Adrenal gland (tissue), 12 donors: ENCODE measurements around the gene ZNF611. TPM values are rescaled to one million over a fixed set of nuclear protein-coding genes. Genes with fewer than 3 reads are reported as not detected.

ENCODE experiments used
- DNase-seq, 7 donors: peaks; one replicate each; pipeline ENCODE4 v3.0.0-alpha.2; 2019 to 2020
- H3K27ac ChIP-seq, 5 donors: fragments of 200-600 bp; sonication (generic) in 4 of 5; 1 replicate in 3 of 5; 2 replicates in 2 of 5; pipeline versions ENCODE4 v1.5.1 to v1.8.0; 2016 to 2020; ENCODE audit warnings: mild to moderate bottlenecking in 1 of 5
- H3K27me3 ChIP-seq: fragments of 200-600 bp; 2 replicates; pipeline ENCODE4 v1.8.0; 2021
- H3K36me3 ChIP-seq, 2 donors: fragments of 200-600 bp; replicated peaks in 1 of 2; 1 replicate in 1 of 2; 2 replicates in 1 of 2; pipeline versions ENCODE4 v1.5.1 to v1.8.0; 2018 to 2022
- H3K4me1 ChIP-seq, 2 donors: fragments of 200-600 bp; replicated peaks in 1 of 2; 1 replicate in 1 of 2; 2 replicates in 1 of 2; pipeline versions ENCODE4 v1.5.1 to v1.8.0; 2018 to 2021
- H3K4me3 ChIP-seq, 4 donors: fragments of 200-600 bp; sonication (generic) in 3 of 4; one replicate each; pipeline ENCODE4 v1.5.1; 2016 to 2018
- H3K9me3 ChIP-seq, 3 donors: fragments of 200-600 bp; sonication (generic) in 1 of 3; replicated peaks in 1 of 3; 1 replicate in 2 of 3; 2 replicates in 1 of 3; pipeline versions ENCODE4 v1.5.1 to v1.8.0; 2016 to 2021
- CTCF ChIP-seq, 6 experiments: fragments of 450-650 bp in 4 of 6; fragments of 200-600 bp in 2 of 6; sonication (generic) in 1 of 6; IDR thresholded peaks; 1 replicate in 5 of 6; 2 replicates in 1 of 6; pipeline versions ENCODE4 v1.5.1 to v1.8.0; 2016 to 2021; ENCODE audit warnings: antibody characterized with exemption in 6 of 6, mild to moderate bottlenecking in 2 of 6, moderate library complexity in 1 of 6
- POLR2A ChIP-seq, 2 donors: fragments of 450-650 bp; IDR thresholded peaks; one replicate each; pipeline ENCODE4 v1.6.1; 2017; ENCODE audit warnings: antibody characterized with exemption in 2 of 2, mild to moderate bottlenecking in 2 of 2, moderate library complexity in 1 of 2
- WGBS, 4 donors: extraction: QIAGEN DNeasy Blood & Tissue Kit in 2 of 4; methylation state at CpG; one replicate each; pipeline versions ENCODE4 v1.1.5 to v1.1.7; 2013 to 2017; 5-methylcytosine and 5-hydroxymethylcytosine counted together
- intact Hi-C, 2 donors: fragments of 100-400 bp; cut with DNase I; formaldehyde crosslinking; loops; one replicate each; pipeline versions ENCODE4 v1.14.1 to v1.15.0; 2022 to 2023
- polyA plus RNA-seq, 3 donors: library from polyadenylated mRNA; stranded (reverse); fragments of 200-250 nt in 2 of 3; fragments of 350-450 nt in 1 of 3; fragmentation: Illumina TruSeq in 1 of 3; extraction: RNeasy Lipid Tissue Mini Kit (QIAGEN cat#74804) in 1 of 3; gene quantifications; one replicate each; pipeline ENCODE4 v1.2.3, GENCODE V29; 2013 to 2014
- total RNA-seq, 9 donors: library from RNA; depleted of rRNA in 4 of 9; stranded (reverse); fragments of >200 nt in 4 of 9; fragments of 120-200 nt in 1 of 9; fragmentation: NEBNext Ultra II Directional in 1 of 9; extraction: Animal tissue kit (Norgen Biotek cat#: 25700) in 1 of 9; gene quantifications; one replicate each; pipeline versions ENCODE4 v1.1.0 to v1.2.4, GENCODE V29; 2013 to 2023
- donor health status: healthy with polysubstance abuse.
- donor health status: Bipolar disorder and iron deficiency.
- donor health status: DM: yes; HTN: yes; CAD: no.
- donor health status: DM: no; HTN: no; CAD: no.
- donor health status: DM: no; HTN: no; CAD: no.
- donor health status: DM: yes; HTN: yes; CAD: no.

Gene ZNF611
- total and polyA plus RNA-seq, 12 donors: 3.8 to 21.8 (median 11.7) TPM

GRCh38 chr19:52653161-52653560 is 81.7 kb downstream of the ZNF611 start:
- no peaks in the 10 kb centered on the region for H3K9me3 ChIP-seq
- no peaks in the 10 kb centered on the region for H3K4me1 ChIP-seq
- intact Hi-C loops: no loop called here
- no peak for DNase-seq
- no peak overlapping the region for H3K27ac ChIP-seq
- peaks cover 0 to 28% of the 10 kb centered on the region in 2 donors for H3K36me3 ChIP-seq
- TF ChIP-seq CTCF (IDR thresholded peaks at IDR 0.05): no peak
- TF ChIP-seq POLR2A (IDR thresholded peaks at IDR 0.05): no peak
- no peak overlapping the region for H3K4me3 ChIP-seq
- H3K27me3 ChIP-seq: no peaks in the 10 kb centered on the region
- 97 to 99% (median 98%) methylated on average over 4 of the region's 4 CpGs for WGBS, 4 donors

Other genes starting within 250 kb of the ZNF611 start
- 10 to 100 TPM in 7 of 9 donors, 1 to 10 TPM in 2; 7.6 to 28.8 (median 14.6) TPM for gene ZNF808, start 207.4 kb downstream of the ZNF611 start, total RNA-seq
- 1 to 10 TPM; 1.6 to 7.2 (median 6.0) TPM for gene ZNF808, start 207.4 kb downstream of the ZNF611 start, polyA plus RNA-seq
- gene ZNF701, start 164.8 kb downstream of the ZNF611 start, total RNA-seq: 10 to 100 TPM in 6 of 9 donors, 1 to 10 TPM in 3; 4.6 to 21.3 (median 13.0) TPM
- gene ZNF701, start 164.8 kb downstream of the ZNF611 start, polyA plus RNA-seq: 1 to 10 TPM; 4.0 to 10.0 (median 7.5) TPM
- 100 to 1,000 TPM in 2 of 9 donors, 10 to 100 TPM in 7; 23.4 to 185 (median 47.4) TPM for gene ZNF83, start 96.7 kb downstream of the ZNF611 start, total RNA-seq
- 100 to 1,000 TPM in 2 of 3 donors, 10 to 100 TPM in 1; 50.0 to 344 (median 165) TPM for gene ZNF83, start 96.7 kb downstream of the ZNF611 start, polyA plus RNA-seq
- 10 to 100 TPM in 1 of 9 donors, 1 to 10 TPM in 7, under 1 TPM in 1; 0.42 to 17.7 (median 5.0) TPM for gene ZNF600, start 51.7 kb upstream of the ZNF611 start, total RNA-seq
- gene ZNF600, start 51.7 kb upstream of the ZNF611 start, polyA plus RNA-seq: 10 to 100 TPM in 1 of 3 donors, 1 to 10 TPM in 2; 8.0 to 17.1 (median 9.7) TPM
- gene ZNF28, start 86.6 kb upstream of the ZNF611 start, total RNA-seq: 10 to 100 TPM; 11.3 to 51.9 (median 16.9) TPM
- gene ZNF28, start 86.6 kb upstream of the ZNF611 start, polyA plus RNA-seq: 10 to 100 TPM in 1 of 3 donors, 1 to 10 TPM in 2; 2.1 to 32.2 (median 2.7) TPM
- gene ZNF468, start 122.6 kb upstream of the ZNF611 start, total RNA-seq: 100 to 1,000 TPM in 1 of 9 donors, 10 to 100 TPM in 8; 10.7 to 109 (median 18.9) TPM
- gene ZNF468, start 122.6 kb upstream of the ZNF611 start, polyA plus RNA-seq: 10 to 100 TPM in 1 of 3 donors, 1 to 10 TPM in 2; 5.5 to 30.6 (median 5.6) TPM
- gene ZNF320, start 162.6 kb upstream of the ZNF611 start, total RNA-seq: 10 to 100 TPM in 6 of 9 donors, 1 to 10 TPM in 3; 6.5 to 21.3 (median 13.7) TPM
- gene ZNF320, start 162.6 kb upstream of the ZNF611 start, polyA plus RNA-seq: 10 to 100 TPM in 1 of 3 donors, 1 to 10 TPM in 2; 4.0 to 11.6 (median 8.1) TPM
- gene ZNF888, start 188.4 kb upstream of the ZNF611 start, total RNA-seq: 1 to 10 TPM; 2.2 to 9.0 (median 4.8) TPM
- gene ZNF888, start 188.4 kb upstream of the ZNF611 start, polyA plus RNA-seq: 1 to 10 TPM; 2.6 to 4.7 (median 4.0) TPM
- 10 to 100 TPM in 6 of 9 donors, 1 to 10 TPM in 3; 4.2 to 29.3 (median 11.8) TPM for gene ZNF816, start 227.8 kb upstream of the ZNF611 start, total RNA-seq
- gene ZNF816, start 227.8 kb upstream of the ZNF611 start, polyA plus RNA-seq: 10 to 100 TPM in 1 of 3 donors, 1 to 10 TPM in 2; 2.3 to 13.1 (median 4.3) TPM